Measurements from ENCODE around the gene CLDN20. TPM values are rescaled to one million over a fixed set of nuclear protein-coding genes. Genes with fewer than 3 reads are reported as not detected.

CLDN20 gene
- total RNA-seq, 1 experiment from 2014 or later = not detected

GRCh38 chr6:155319902-155320301 lies 56.1 kb downstream of the CLDN20 start:
- no peak overlapping the region for H3K4me3 ChIP-seq (ENCODE audit: low read depth in 2 of 2, low read length in 2 of 2)
- ChIA-PET POLR2A (no interaction called here), CTCF (no interaction called here)
- DNase-seq (ENCODE audit: low read depth, low spot score) = no peak
- no peak for ATAC-seq
- no TSS peak for BruUV-seq (replicated peaks)
- TF ChIP-seq SIN3A (IDR thresholded peaks at IDR 0.05; ENCODE audit: borderline replicate concordance, insufficient read depth, low read depth, low read length) = no peak
- no peak for TF ChIP-seq REST (IDR thresholded peaks at IDR 0.05; ENCODE audit: insufficient read depth in 1 of 2, low read depth in 2 of 2, low read length in 1 of 2)
- TF ChIP-seq CTCF (IDR thresholded peaks at IDR 0.05) = no peak
- TF ChIP-seq TCF7L2 (IDR thresholded peaks at IDR 0.05; ENCODE audit: low read depth, low read length) = no peak
- no peak for TF ChIP-seq POLR2AphosphoS5 (IDR thresholded peaks at IDR 0.05; ENCODE audit: low read depth, low read length)
- H3K4me1 ChIP-seq (ENCODE audit: control insufficient read depth, insufficient read depth, low read length) = peaks cover 4% of the 10 kb centered on the region; the same call in 1 of the 2 replicates
- H3K27ac ChIP-seq (ENCODE audit: low read length) = no peak overlapping the region
- no peaks in the 10 kb centered on the region for H3K27me3 ChIP-seq (ENCODE audit: control insufficient read depth, insufficient read depth, low read length)
- in situ Hi-C loops (cut with HindIII; ENCODE audit: low pct_unique_long_range_greater_than_20kb, low sequenced_read_pairs) (no loop called here), intact Hi-C loops (cut with micrococcal nuclease; ENCODE audit: unreplicated experiment) (loop anchor here (10.0 kb wide), 1 partner anchor 135 kb away; no protein-coding TSS in a partner anchor)
- H3K36me3 ChIP-seq (ENCODE audit: control insufficient read depth, insufficient read depth, low read length) = no peaks in the 10 kb centered on the region
- no peaks in the 10 kb centered on the region for H3K9me3 ChIP-seq (ENCODE audit: control insufficient read depth, insufficient read depth, low read depth, low read length)

GRCh38 chr6:155324172-155324571 lies 60.4 kb downstream of the CLDN20 start:
- no peaks in the 10 kb centered on the region; the same call in 1 of the 2 replicates for H3K4me1 ChIP-seq (ENCODE audit: control insufficient read depth, insufficient read depth, low read length)
- H3K36me3 ChIP-seq (ENCODE audit: control insufficient read depth, insufficient read depth, low read length) = no peaks in the 10 kb centered on the region; the same call in 1 of the 2 replicates
- H3K27ac ChIP-seq (ENCODE audit: low read length) = no peak overlapping the region
- ChIA-PET POLR2A (no interaction called here), CTCF (no interaction called here)
- intact Hi-C loops (cut with micrococcal nuclease; ENCODE audit: unreplicated experiment) (no loop called here), in situ Hi-C loops (cut with HindIII; ENCODE audit: low pct_unique_long_range_greater_than_20kb, low sequenced_read_pairs) (no loop called here)
- DNase-seq (ENCODE audit: low read depth, low spot score) (no peak), ATAC-seq (no peak)
- H3K9me3 ChIP-seq (ENCODE audit: control insufficient read depth, insufficient read depth, low read depth, low read length) = no peaks in the 10 kb centered on the region
- H3K27me3 ChIP-seq (ENCODE audit: control insufficient read depth, insufficient read depth, low read length) = no peaks in the 10 kb centered on the region
- BruUV-seq (replicated peaks) = no TSS peak
- TF ChIP-seq CTCF (IDR thresholded peaks at IDR 0.05) (no peak), TCF7L2 (IDR thresholded peaks at IDR 0.05; ENCODE audit: low read depth, low read length) (no peak), REST (IDR thresholded peaks at IDR 0.05; ENCODE audit: insufficient read depth in 1 of 2, low read depth in 2 of 2, low read length in 1 of 2) (no peak), SIN3A (IDR thresholded peaks at IDR 0.05; ENCODE audit: borderline replicate concordance, insufficient read depth, low read depth, low read length) (no peak), POLR2AphosphoS5 (IDR thresholded peaks at IDR 0.05; ENCODE audit: low read depth, low read length) (no peak)
- H3K4me3 ChIP-seq (ENCODE audit: low read depth in 2 of 2, low read length in 2 of 2) = no peak overlapping the region

All from Panc1 (cell line).